AG09309 (cell line): ENCODE results near the gene TMEM184A.

ENCODE experiments used
- DNase-seq: peaks from one replicate; pipeline ENCODE4 v3.0.0-alpha.2; 2010; ENCODE audit warnings: low read depth
- H3K4me3 ChIP-seq: 2 replicates; pipeline ENCODE4 v1.5.1; 2011; ENCODE audit warnings: mild to moderate bottlenecking, low read depth, low read length, moderate library complexity; ENCODE audit not compliant: control insufficient read depth
- CTCF ChIP-seq: IDR thresholded peaks from 2 replicates; pipeline ENCODE4 v1.5.1; 2011; ENCODE audit warnings: mild to moderate bottlenecking, low read depth, low read length, inconsistent platforms; ENCODE audit not compliant: insufficient read depth, control insufficient read depth; ENCODE audit errors: missing control alignments

The TMEM184A gene

GRCh38 chr7:1496531-1497292, 59.3 kb downstream of the TMEM184A start:
- TF ChIP-seq CTCF: no peak
- H3K4me3 ChIP-seq: no peak overlapping the region
- DNase-seq: no peak

- DNase-seq: no peak
- no peak for TF ChIP-seq CTCF
- no peak overlapping the region for H3K4me3 ChIP-seq
Observed at GRCh38 chr7:1495564-1496242, 60.3 kb downstream of the TMEM184A start.

- H3K4me3 ChIP-seq: no peak overlapping the region
- no peak for DNase-seq
- TF ChIP-seq CTCF: no peak
Observed at GRCh38 chr7:1494866-1495563, 61.0 kb downstream of the TMEM184A start.

GRCh38 chr7:1494447-1494846, 61.6 kb downstream of the TMEM184A start:
- no peak overlapping the region for H3K4me3 ChIP-seq
- DNase-seq: no peak
- TF ChIP-seq CTCF: no peak

- no peak for TF ChIP-seq CTCF
Observed at GRCh38 chr7:1493571-1493970, 62.4 kb downstream of the TMEM184A start.

GRCh38 chr7:1493129-1493528, 62.9 kb downstream of the TMEM184A start:
- no peak for DNase-seq
- TF ChIP-seq CTCF: no peak
- no peak overlapping the region for H3K4me3 ChIP-seq

More at GRCh38 chr7:1493571-1493970, 62.4 kb downstream of the TMEM184A start:
- DNase-seq: no peak
- H3K4me3 ChIP-seq: no peak overlapping the region
